IMR-90 (cell line): ENCODE results near the gene ABCC3. TPM values are rescaled to one million over a fixed set of nuclear protein-coding genes. Genes with fewer than 3 reads are reported as not detected.
A peak's percentile ranks its signal among the peaks of the same experiment; 100 is the strongest.

Experiments used
- ATAC-seq: fragments of 200-7000 bp; cut with Tn5 transposase; 2 replicates; pipeline ENCODE4 v1.9.1; 2020; ENCODE audit warnings: low read depth, mild to moderate bottlenecking, moderate library complexity
- BruUV-seq: library from RNA; stranded (reverse); fragments of 400-500 nt; replicated peaks from 2 replicates; lab custom pipeline; 2021; lab: Mats Ljungman, UMichigan
- CTCF ChIA-PET: fragments of 300-600 bp; formaldehyde crosslinking; extraction: SDS; loops from one replicate; lab custom pipeline; 2021; ENCODE audit warnings: antibody characterized with exemption; lab: Yijun Ruan, JAX
- POLR2A ChIA-PET: fragments of 300-600 bp; sonication (Branson Sonifier 250); formaldehyde crosslinking; loops from one replicate; lab custom pipeline; 2022; ENCODE audit warnings: antibody characterized with exemption; ENCODE audit not compliant: unreplicated experiment; lab: Charles Lee
- DNase-seq: peaks from one replicate; pipeline ENCODE4 v3.0.0; 2013
- H2AFZ ChIP-seq: replicated peaks from 2 replicates; pipeline ENCODE3; 2013; ENCODE audit warnings: low read length, mild to moderate bottlenecking; ENCODE audit not compliant: poor library complexity
- H2AK5ac ChIP-seq: 2 replicates; pipeline ENCODE4 v1.6.1; 2013; ENCODE audit warnings: low read depth, low read length, inconsistent platforms
- H2AK9ac ChIP-seq: replicated peaks from 2 replicates; pipeline ENCODE3; 2013; ENCODE audit warnings: mild to moderate bottlenecking, low read depth, low read length, moderate library complexity; ENCODE audit not compliant: poor library complexity
- H2BK120ac ChIP-seq: 2 replicates; pipeline ENCODE4 v1.6.1; 2013; ENCODE audit warnings: low read depth, low read length, inconsistent platforms
- H2BK15ac ChIP-seq: 3 replicates; pipeline ENCODE4 v1.6.1; 2013; ENCODE audit warnings: low read depth, low read length, inconsistent platforms
- H2BK20ac ChIP-seq: 2 replicates; pipeline ENCODE4 v1.6.1; 2013; ENCODE audit warnings: low read depth, mild to moderate bottlenecking, inconsistent platforms, low read length, moderate library complexity
- H2BK5ac ChIP-seq: 2 replicates; pipeline ENCODE4 v1.6.1; 2013; ENCODE audit warnings: mild to moderate bottlenecking, low read depth, low read length, inconsistent platforms; ENCODE audit not compliant: poor library complexity, severe bottlenecking
- H3K14ac ChIP-seq: replicated peaks from 2 replicates; pipeline ENCODE4 v1.6.1; 2013; ENCODE audit warnings: low read depth, low read length, inconsistent platforms
- H3K18ac ChIP-seq: 2 replicates; pipeline ENCODE4 v1.6.1; 2013; ENCODE audit warnings: low read depth, low read length, control low read depth
- H3K23ac ChIP-seq: 2 replicates; pipeline ENCODE4 v1.6.1; 2013; ENCODE audit warnings: low read depth, low read length, inconsistent platforms
- H3K27ac ChIP-seq: 2 replicates; pipeline ENCODE4 v1.5.1; 2013; ENCODE audit warnings: mild to moderate bottlenecking, control low read depth, low read length; ENCODE audit not compliant: insufficient read depth
- H3K27me3 ChIP-seq: 2 replicates; pipeline ENCODE4 v1.6.1; 2013; ENCODE audit warnings: low read length; ENCODE audit not compliant: control insufficient read depth, insufficient read depth
- H3K36me3 ChIP-seq: 2 replicates; pipeline ENCODE4 v1.6.1; 2013; ENCODE audit warnings: low read length, mixed read lengths; ENCODE audit not compliant: control insufficient read depth, insufficient read depth
- H3K4ac ChIP-seq: 2 replicates; pipeline ENCODE4 v1.6.1; 2013; ENCODE audit warnings: low read depth, low read length, inconsistent platforms
- H3K4me1 ChIP-seq: 2 replicates; pipeline ENCODE4 v1.6.1; 2013; ENCODE audit warnings: low read length, mixed read lengths; ENCODE audit not compliant: control insufficient read depth, insufficient read depth
- H3K4me2 ChIP-seq: 2 replicates; pipeline ENCODE4 v1.6.1; 2013; ENCODE audit warnings: low read depth, mild to moderate bottlenecking, control low read depth, low read length, moderate library complexity
- H3K4me3 ChIP-seq: 2 replicates; pipeline ENCODE4 v1.5.1; 2013; ENCODE audit warnings: low read depth, mild to moderate bottlenecking, control low read depth, low read length, moderate library complexity; ENCODE audit not compliant: insufficient read depth
- H3K56ac ChIP-seq: 2 replicates; pipeline ENCODE4 v1.6.1; 2013; ENCODE audit warnings: low read length, inconsistent platforms; ENCODE audit not compliant: insufficient read depth; ENCODE audit errors: extremely low read depth
- H3K79me1 ChIP-seq, 2 experiments: 2 replicates each; pipeline ENCODE4 v1.6.1; 2013; ENCODE audit warnings: low read length in 2 of 2, inconsistent platforms in 1 of 2, low read depth in 1 of 2
- H3K9ac ChIP-seq: 2 replicates; pipeline ENCODE4 v1.6.1; 2013; ENCODE audit warnings: low read depth, low read length, control low read depth
- H3K9me1 ChIP-seq: 2 replicates; pipeline ENCODE4 v1.6.1; 2013; ENCODE audit warnings: low read length, inconsistent platforms; ENCODE audit not compliant: insufficient read depth
- H3K9me3 ChIP-seq: 2 replicates; pipeline ENCODE4 v1.6.1; 2013; ENCODE audit warnings: low read length; ENCODE audit not compliant: control insufficient read depth, insufficient read depth
- H4K20me1 ChIP-seq: 2 replicates; pipeline ENCODE4 v1.6.1; 2013; ENCODE audit warnings: low read length, inconsistent platforms; ENCODE audit not compliant: insufficient read depth
- H4K5ac ChIP-seq: 2 replicates; pipeline ENCODE4 v1.6.1; 2013; ENCODE audit warnings: mild to moderate bottlenecking, low read depth, low read length, control low read depth
- H4K8ac ChIP-seq, 2 experiments: 2 replicates each; pipeline ENCODE4 v1.6.1; 2013; ENCODE audit warnings: low read depth in 2 of 2, low read length in 2 of 2, control low read depth in 1 of 2, inconsistent platforms in 1 of 2
- H4K91ac ChIP-seq: 2 replicates; pipeline ENCODE4 v1.6.1; 2013; ENCODE audit warnings: low read depth, low read length, inconsistent platforms; ENCODE audit not compliant: insufficient read depth
- BHLHE40 ChIP-seq: fragments of 150-350 bp; IDR thresholded peaks from 2 replicates; pipeline ENCODE4 v1.6.1; 2016; ENCODE audit warnings: mild to moderate bottlenecking, low read depth, low read length
- CTCF ChIP-seq: conservative IDR thresholded peaks from 2 replicates; pipeline ENCODE4 v1.5.1; 2012; ENCODE audit warnings: mild to moderate bottlenecking, low read depth, low read length, improper control_type of control experiment
- ELK1 ChIP-seq: fragments of 150-350 bp; IDR thresholded peaks from 2 replicates; pipeline ENCODE4 v1.6.1; 2016; ENCODE audit warnings: low read depth, mild to moderate bottlenecking, low read length, moderate library complexity, borderline replicate concordance
- SMC3 ChIP-seq: fragments of 150-350 bp; IDR thresholded peaks from 2 replicates; pipeline ENCODE4 v1.6.1; 2016; ENCODE audit warnings: low read depth, mild to moderate bottlenecking, antibody characterized with exemption, low read length, moderate library complexity
- USF2 ChIP-seq: fragments of 150-350 bp; IDR thresholded peaks from 2 replicates; pipeline ENCODE4 v1.6.1; 2017; ENCODE audit warnings: mild to moderate bottlenecking, antibody characterized with exemption, low read length, low read depth
- WGBS, 2 experiments: methylation state at CpG; one replicate each; pipeline versions ENCODE4 v1.1.5 to v1.1.7; 2013; ENCODE audit warnings: missing lambda C conversion rate in 2 of 2; ENCODE audit not compliant: insufficient read length in 1 of 2; ENCODE audit errors: extremely low coverage in 2 of 2; 5-methylcytosine and 5-hydroxymethylcytosine counted together
- dilution Hi-C: fragments of 300-500 bp; cut with HindIII; formaldehyde crosslinking; loops from one replicate; pipeline ENCODE4 v1.14.3; 2018; ENCODE audit warnings: low sequenced_read_pairs; ENCODE audit not compliant: unreplicated experiment
- in situ Hi-C: fragments of 300-500 bp; cut with MboI; formaldehyde crosslinking; loops from 3 replicates; pipeline ENCODE4 v1.14.3; 2019; ENCODE audit warnings: low sequenced_read_pairs, inconsistent platforms, mixed read lengths
- intact Hi-C: fragments of 100-400 bp; cut with micrococcal nuclease; formaldehyde crosslinking; loops from 2 replicates; pipeline ENCODE4 v1.10.0; 2022
- polyA plus RNA-seq, 3 experiments: library from polyadenylated mRNA; depleted of rRNA; stranded (reverse); fragments of >200 nt; gene quantifications; 2 replicates each; pipeline ENCODE4 v1.2.3, GENCODE V29; 2012; ENCODE audit warnings: low replicate concordance in 1 of 3
- total RNA-seq: library from RNA; depleted of rRNA; stranded (reverse); fragments of >200 nt; gene quantifications from 2 replicates; pipeline ENCODE4 v1.2.3, GENCODE V29; 2012

The ABCC3 gene
- total and polyA plus RNA-seq, 2 of the 4 experiments (the other 2 are of a cell fraction) = 3.2 to 6.6 TPM

GRCh38 chr17:50640686-50641351 lies 6.1 kb downstream of the ABCC3 start:
- POLR2A ChIA-PET = no interaction called here
- Histone ChIP-seq H3K9me1 (peaks cover 53% of the 10 kb centered on the region), H2AK5ac (peak overlapping the region; percentile 97), H3K4me3 (no peak overlapping the region), H4K8ac (peak overlapping the region; percentile 76 to 95), H3K36me3 (no peaks in the 10 kb centered on the region), H4K5ac (peak overlapping the region; percentile 31), H3K4me2 (no peak overlapping the region), H2BK20ac (peak overlapping the region; percentile 85), H3K27ac (peak overlapping the region; percentile 15), H3K9ac (no peak overlapping the region), H3K18ac (peak overlapping the region; percentile 37), H2BK120ac (peak overlapping the region; percentile 73), H3K79me1 (peaks cover 20 to 64% of the 10 kb centered on the region in 2 experiments; a peak in 3 of 4 replicates), H2BK15ac (peak overlapping the region; percentile 97), H2AFZ (peak overlapping the region; percentile 71), H4K91ac (peak overlapping the region; percentile 40), H2AK9ac (peak overlapping the region; percentile 83), H3K56ac (peak overlapping the region; percentile 16; the same call in 1 of the 2 replicates), H3K27me3 (no peaks in the 10 kb centered on the region), H2BK5ac (peak overlapping the region; percentile 80), H3K14ac (peak overlapping the region; percentile 48), H3K4me1 (peaks cover 37% of the 10 kb centered on the region), H3K4ac (peak overlapping the region; percentile 89), H4K20me1 (peaks cover 11% of the 10 kb centered on the region), H3K23ac (peak overlapping the region; percentile 72), H3K9me3 (no peaks in the 10 kb centered on the region)
- no TSS peak for BruUV-seq
- in situ Hi-C loops = no loop called here
- dilution Hi-C loops = no loop called here
- intact Hi-C loops = no loop called here
- ATAC-seq (no peak), DNase-seq (no peak)
- no peak for TF ChIP-seq ELK1
- peak; percentile 18; the same call in 1 of the 2 replicates for TF ChIP-seq CTCF
- TF ChIP-seq USF2 = peak; percentile 61; the same call in 1 of the 2 replicates
- TF ChIP-seq BHLHE40 = peak; percentile 53
- no peak for TF ChIP-seq SMC3
- CTCF ChIA-PET = interaction anchor here (1.0 to 1.4 kb wide), 3 partner anchors 11 to 54 kb away, joined by 3 to 6 read pairs (median 4); no protein-coding TSS in a partner anchor
- WGBS, 2 experiments = no CpG with 5 or more reads among the region's 12 CpGs
